ENCODE results near the gene TMEM190.

TMEM190 gene

GRCh38 chr19:55358493-55358892, 18.1 kb upstream of the TMEM190 start:
- H3K4me3 Mint-ChIP-seq = no peak overlapping the region
- DNase-seq (ENCODE audit: low spot score in 2 of 2) (no peak), ATAC-seq (ENCODE audit: low read depth) (no peak)
- no peaks in the 10 kb centered on the region for H3K36me3 Mint-ChIP-seq
- peaks cover 22% of the 10 kb centered on the region for H3K27me3 Mint-ChIP-seq
- no peaks in the 10 kb centered on the region for H3K9me3 Mint-ChIP-seq
- H3K4me1 Mint-ChIP-seq = peaks cover 5% of the 10 kb centered on the region
- H3K27ac Mint-ChIP-seq = no peak overlapping the region

- Mint-ChIP-seq H3K4me1 (peaks cover 3% of the 10 kb centered on the region), H3K4me3 (no peak overlapping the region), H3K9me3 (no peaks in the 10 kb centered on the region), H3K27me3 (peaks cover 21% of the 10 kb centered on the region), H3K36me3 (no peaks in the 10 kb centered on the region), H3K27ac (no peak overlapping the region)
- no peak for DNase-seq (ENCODE audit: low spot score in 2 of 2)
- no peak for ATAC-seq (ENCODE audit: low read depth)
Measured at GRCh38 chr19:55358943-55359908, 17.4 kb upstream of the TMEM190 start.

GRCh38 chr19:55360902-55361301, 15.7 kb upstream of the TMEM190 start:
- Mint-ChIP-seq H3K9me3 (no peaks in the 10 kb centered on the region), H3K4me1 (peaks cover 3% of the 10 kb centered on the region), H3K4me3 (no peak overlapping the region), H3K36me3 (no peaks in the 10 kb centered on the region), H3K27ac (no peak overlapping the region), H3K27me3 (peaks cover 16% of the 10 kb centered on the region)
- ATAC-seq (ENCODE audit: low read depth) (no peak), DNase-seq (ENCODE audit: low spot score in 2 of 2) (no peak)

- no peak overlapping the region for H3K4me3 Mint-ChIP-seq
- ATAC-seq (ENCODE audit: low read depth) = no peak
- no peak overlapping the region for H3K27ac Mint-ChIP-seq
- no peaks in the 10 kb centered on the region for H3K36me3 Mint-ChIP-seq
- H3K9me3 Mint-ChIP-seq = no peaks in the 10 kb centered on the region
- H3K4me1 Mint-ChIP-seq = no peaks in the 10 kb centered on the region
- peaks cover 16% of the 10 kb centered on the region for H3K27me3 Mint-ChIP-seq
- no peak for DNase-seq (ENCODE audit: low spot score in 2 of 2)
Measured at GRCh38 chr19:55362174-55362989, 14.2 kb upstream of the TMEM190 start.

- no peak for ATAC-seq (ENCODE audit: low read depth)
- no peak within 1 kb of the TSS for H3K4me3 Mint-ChIP-seq
- peaks cover 14% of the 10 kb centered on the region for H3K27me3 Mint-ChIP-seq
Measured at GRCh38 chr19:55362990-55363716, 13.5 kb upstream of the TMEM190 start, which contains the start of gene GARIN5B. Gene GARIN5B (minus strand): TSS chr19:55363260. CDS start chr19:55363066, 194 bp downstream.

GRCh38 chr19:55365245-55365644, 11.4 kb upstream of the TMEM190 start:
- no peaks in the 10 kb centered on the region for H3K9me3 Mint-ChIP-seq
- H3K4me3 Mint-ChIP-seq = no peak overlapping the region
- ATAC-seq (ENCODE audit: low read depth) (no peak), DNase-seq (ENCODE audit: low spot score in 2 of 2) (no peak)
- peaks cover 18% of the 10 kb centered on the region for H3K27me3 Mint-ChIP-seq
- H3K36me3 Mint-ChIP-seq = peaks cover 2% of the 10 kb centered on the region
- peaks cover 3% of the 10 kb centered on the region for H3K4me1 Mint-ChIP-seq
- H3K27ac Mint-ChIP-seq = no peak overlapping the region

More at GRCh38 chr19:55362990-55363716, 13.5 kb upstream of the TMEM190 start, which contains the start of gene GARIN5B:
- Mint-ChIP-seq H3K4me1 (no peaks in the 10 kb centered on the region), H3K9me3 (no peaks in the 10 kb centered on the region), H3K36me3 (no peaks in the 10 kb centered on the region), H3K27ac (no peak within 1 kb of the TSS)
- no peak for DNase-seq (ENCODE audit: low spot score in 2 of 2)

- DNase-seq (ENCODE audit: low spot score in 2 of 2) = no peak
- Mint-ChIP-seq H3K4me3 (no peak overlapping the region), H3K9me3 (no peaks in the 10 kb centered on the region), H3K27me3 (peaks cover 22% of the 10 kb centered on the region), H3K36me3 (peaks cover 2% of the 10 kb centered on the region), H3K27ac (no peak overlapping the region), H3K4me1 (peaks cover 6% of the 10 kb centered on the region)
- no peak for ATAC-seq (ENCODE audit: low read depth)
Measured at GRCh38 chr19:55365964-55366363, 10.7 kb upstream of the TMEM190 start.

- ATAC-seq (ENCODE audit: low read depth) = no peak
- Mint-ChIP-seq H3K9me3 (no peaks in the 10 kb centered on the region), H3K36me3 (peaks cover 2% of the 10 kb centered on the region), H3K4me1 (peaks cover 7% of the 10 kb centered on the region), H3K4me3 (no peak overlapping the region), H3K27me3 (peaks cover 24% of the 10 kb centered on the region), H3K27ac (no peak overlapping the region)
- DNase-seq (ENCODE audit: low spot score in 2 of 2) = no peak
Measured at GRCh38 chr19:55366790-55367189, 9.8 kb upstream of the TMEM190 start.

- DNase-seq (ENCODE audit: low spot score in 2 of 2) (no peak), ATAC-seq (ENCODE audit: low read depth) (no peak)
- Mint-ChIP-seq H3K4me3 (no peak overlapping the region), H3K27ac (no peak overlapping the region), H3K27me3 (peaks cover 30% of the 10 kb centered on the region), H3K4me1 (peaks cover 10% of the 10 kb centered on the region), H3K36me3 (peaks cover 2% of the 10 kb centered on the region), H3K9me3 (no peaks in the 10 kb centered on the region)
Measured at GRCh38 chr19:55368106-55368505, 8.5 kb upstream of the TMEM190 start.

- H3K9me3 Mint-ChIP-seq = no peaks in the 10 kb centered on the region
- H3K27me3 Mint-ChIP-seq = peaks cover 36% of the 10 kb centered on the region
- peaks cover 2% of the 10 kb centered on the region for H3K36me3 Mint-ChIP-seq
- no peak overlapping the region for H3K27ac Mint-ChIP-seq
- no peak for DNase-seq (ENCODE audit: low spot score in 2 of 2)
- peaks cover 14% of the 10 kb centered on the region for H3K4me1 Mint-ChIP-seq
- no peak overlapping the region for H3K4me3 Mint-ChIP-seq
- peak; percentile 48 for ATAC-seq (ENCODE audit: low read depth)
Measured at GRCh38 chr19:55368701-55369563, 7.7 kb upstream of the TMEM190 start.

- Mint-ChIP-seq H3K4me3 (peak overlapping the region; percentile 85), H3K4me1 (peaks cover 14% of the 10 kb centered on the region), H3K36me3 (peaks cover 2% of the 10 kb centered on the region), H3K27ac (no peak overlapping the region), H3K9me3 (no peaks in the 10 kb centered on the region), H3K27me3 (peaks cover 36% of the 10 kb centered on the region)
- no peak for DNase-seq (ENCODE audit: low spot score in 2 of 2)
- ATAC-seq (ENCODE audit: low read depth) = peak; percentile 47
Measured at GRCh38 chr19:55369653-55370304, 6.8 kb upstream of the TMEM190 start.

- H3K9me3 Mint-ChIP-seq = no peaks in the 10 kb centered on the region
- peak within 1 kb of the TSS; percentile 85 for H3K4me3 Mint-ChIP-seq
- H3K27me3 Mint-ChIP-seq = peaks cover 38% of the 10 kb centered on the region
- DNase-seq (ENCODE audit: low spot score in 2 of 2) (no peak), ATAC-seq (ENCODE audit: low read depth) (no peak)
- H3K36me3 Mint-ChIP-seq = peaks cover 2% of the 10 kb centered on the region
- H3K27ac Mint-ChIP-seq = no peak within 1 kb of the TSS
- H3K4me1 Mint-ChIP-seq = peaks cover 14% of the 10 kb centered on the region
Measured at GRCh38 chr19:55370305-55370988, 6.2 kb upstream of the TMEM190 start, which contains the start of gene IL11. Gene IL11 (minus strand): TSS chr19:55370463. CDS start chr19:55370310, 153 bp downstream.
